ENCODE results near the gene NINL.

Gene NINL

GRCh38 chr20:25453035-25453810, 132.1 kb downstream of the NINL start:
- DNase-seq (ENCODE audit: low spot score in 2 of 2): peak; percentile 59 to 76
- peaks cover 5% of the 10 kb centered on the region for H3K4me1 ChIP-seq
- H3K4me3 ChIP-seq: no peak overlapping the region
- no peaks in the 10 kb centered on the region for H3K9me3 ChIP-seq
- in situ Hi-C loops (cut with MboI; ENCODE audit: low sequenced_read_pairs): no loop called here
- H3K36me3 ChIP-seq (replicated peaks): peaks cover 5% of the 10 kb centered on the region
- no peaks in the 10 kb centered on the region for H3K27me3 ChIP-seq (ENCODE audit: low read depth)

GRCh38 chr20:25452333-25452732, 133.0 kb downstream of the NINL start:
- no peak overlapping the region for H3K4me3 ChIP-seq
- no peaks in the 10 kb centered on the region for H3K9me3 ChIP-seq
- peaks cover 12% of the 10 kb centered on the region for H3K36me3 ChIP-seq (replicated peaks)
- no peak for DNase-seq (ENCODE audit: low spot score in 2 of 2)
- H3K27me3 ChIP-seq (ENCODE audit: low read depth): no peaks in the 10 kb centered on the region; the same call in 1 of the 2 replicates
- in situ Hi-C loops (cut with MboI; ENCODE audit: low sequenced_read_pairs): no loop called here
- peaks cover 5% of the 10 kb centered on the region for H3K4me1 ChIP-seq

DNA sequence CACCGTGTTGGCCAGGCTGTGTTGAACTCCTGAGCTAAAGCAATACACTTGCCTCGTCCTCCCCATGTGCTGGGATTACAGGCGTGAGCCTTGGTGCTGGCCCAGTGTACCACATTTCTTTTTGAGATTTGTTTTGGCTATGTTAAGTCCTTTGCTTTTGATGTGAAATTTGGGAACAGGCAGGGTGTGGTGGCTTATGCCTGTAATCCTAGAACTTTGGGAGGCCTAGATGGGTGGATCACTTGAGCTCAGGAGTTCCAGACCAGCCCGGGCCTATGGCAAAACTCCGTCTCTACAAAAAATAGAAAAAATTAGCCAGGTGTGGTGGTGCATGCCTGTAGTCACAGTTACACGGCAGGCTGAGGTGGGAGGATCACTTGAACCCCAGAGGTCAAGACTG, 137.7 kb downstream of the NINL start:
- H3K27me3 ChIP-seq (ENCODE audit: low read depth): no peaks in the 10 kb centered on the region; the same call in 1 of the 2 replicates
- peaks cover 33% of the 10 kb centered on the region for H3K36me3 ChIP-seq (replicated peaks)
- DNase-seq (ENCODE audit: low spot score in 2 of 2): no peak
- H3K9me3 ChIP-seq: no peaks in the 10 kb centered on the region
- no peak overlapping the region for H3K4me3 ChIP-seq
- in situ Hi-C loops (cut with MboI; ENCODE audit: low sequenced_read_pairs): no loop called here
- no peaks in the 10 kb centered on the region for H3K4me1 ChIP-seq

- Histone ChIP-seq H3K4me3 (no peak overlapping the region), H3K27me3 (ENCODE audit: low read depth) (no peaks in the 10 kb centered on the region; the same call in 1 of the 2 replicates), H3K9me3 (no peaks in the 10 kb centered on the region), H3K36me3 (replicated peaks) (peaks cover 52% of the 10 kb centered on the region), H3K4me1 (no peaks in the 10 kb centered on the region)
- in situ Hi-C loops (cut with MboI; ENCODE audit: low sequenced_read_pairs): no loop called here
- no peak for DNase-seq (ENCODE audit: low spot score in 2 of 2)
Measured at GRCh38 chr20:25444556-25444955, 140.8 kb downstream of the NINL start.

DNA sequence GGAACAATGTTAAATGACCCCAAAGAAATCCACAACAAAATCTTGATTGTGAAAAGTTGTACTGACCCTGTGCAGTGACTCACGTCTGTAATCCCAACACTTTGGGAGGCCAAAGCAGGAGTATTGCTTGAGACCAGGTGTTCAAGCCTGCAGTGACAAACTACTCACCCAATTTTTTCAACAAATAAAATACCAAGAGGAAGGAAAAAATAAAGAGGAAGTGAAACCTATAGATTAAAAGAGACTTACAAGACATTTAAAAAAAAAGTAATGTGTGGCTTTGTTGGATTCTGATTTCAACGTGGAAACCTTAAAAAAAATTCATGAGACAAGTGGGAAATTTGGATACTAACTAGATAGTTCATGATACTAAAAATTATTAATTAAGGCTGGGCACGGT, 146.0 kb downstream of the NINL start:
- DNase-seq (ENCODE audit: low spot score in 2 of 2): no peak

DNA sequence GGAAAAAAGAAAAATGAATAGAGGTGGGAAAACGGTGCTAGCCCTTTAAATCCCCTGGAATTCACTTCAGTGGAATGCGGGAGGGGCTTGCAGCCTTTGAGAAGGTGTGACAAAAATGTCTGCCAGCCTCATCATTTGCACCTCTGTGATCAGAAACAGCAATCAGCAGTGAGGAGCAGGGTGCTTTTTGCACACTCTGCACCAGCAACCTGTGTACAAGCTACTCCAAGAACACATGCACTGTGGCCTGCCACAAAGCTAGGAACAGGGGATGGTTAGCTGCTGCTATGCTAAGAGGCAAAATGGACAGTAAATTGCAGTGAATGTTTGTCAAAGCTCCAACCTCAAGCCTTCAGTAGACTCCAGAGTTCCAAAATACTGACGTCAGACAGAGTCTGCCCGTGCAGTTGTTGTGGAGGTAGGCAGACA, 148.2 kb downstream of the NINL start:
- peaks cover 18% of the 10 kb centered on the region for H3K4me1 ChIP-seq
- in situ Hi-C loops (cut with MboI; ENCODE audit: low sequenced_read_pairs): no loop called here
- no peaks in the 10 kb centered on the region for H3K9me3 ChIP-seq
- no peaks in the 10 kb centered on the region for H3K27me3 ChIP-seq (ENCODE audit: low read depth)
- H3K36me3 ChIP-seq (replicated peaks): peaks cover 44% of the 10 kb centered on the region
- no peak overlapping the region for H3K4me3 ChIP-seq
- DNase-seq (ENCODE audit: low spot score in 2 of 2): peak; percentile 48 to 54

More for the DNA sequence above, 146.0 kb downstream of the NINL start:
- no peaks in the 10 kb centered on the region for H3K27me3 ChIP-seq (ENCODE audit: low read depth)
- H3K4me3 ChIP-seq: no peak overlapping the region
- peaks cover 38% of the 10 kb centered on the region for H3K36me3 ChIP-seq (replicated peaks)
- no peaks in the 10 kb centered on the region for H3K9me3 ChIP-seq
- peaks cover 18% of the 10 kb centered on the region for H3K4me1 ChIP-seq
- in situ Hi-C loops (cut with MboI; ENCODE audit: low sequenced_read_pairs): no loop called here

DNA sequence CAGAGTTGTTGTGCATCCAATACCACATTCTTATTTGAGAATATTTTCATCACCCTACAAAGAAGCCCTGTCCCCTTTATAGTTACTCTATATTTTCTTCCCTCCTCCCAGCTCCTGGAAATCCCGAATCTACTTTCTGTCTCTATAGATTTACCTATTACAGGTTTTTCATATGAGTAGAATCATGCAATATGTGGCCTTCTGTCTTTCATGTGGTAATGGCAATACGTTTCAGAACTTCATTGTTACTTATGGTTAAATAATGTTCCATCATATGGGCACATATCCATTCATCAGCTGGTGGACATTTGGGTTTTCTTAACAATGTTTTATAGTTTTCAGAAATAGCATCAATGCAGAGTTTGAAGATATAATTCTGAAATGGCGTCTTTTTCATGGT, 160.8 kb downstream of the NINL start:
- Histone ChIP-seq H3K36me3 (replicated peaks) (peaks cover 54% of the 10 kb centered on the region), H3K4me3 (no peak overlapping the region), H3K9me3 (no peaks in the 10 kb centered on the region), H3K4me1 (no peaks in the 10 kb centered on the region), H3K27me3 (ENCODE audit: low read depth) (no peaks in the 10 kb centered on the region)
- in situ Hi-C loops (cut with MboI; ENCODE audit: low sequenced_read_pairs): loop anchor here (25.0 kb wide), 1 partner anchor 438 kb away; no protein-coding TSS in a partner anchor
- no peak for DNase-seq (ENCODE audit: low spot score in 2 of 2)

DNA sequence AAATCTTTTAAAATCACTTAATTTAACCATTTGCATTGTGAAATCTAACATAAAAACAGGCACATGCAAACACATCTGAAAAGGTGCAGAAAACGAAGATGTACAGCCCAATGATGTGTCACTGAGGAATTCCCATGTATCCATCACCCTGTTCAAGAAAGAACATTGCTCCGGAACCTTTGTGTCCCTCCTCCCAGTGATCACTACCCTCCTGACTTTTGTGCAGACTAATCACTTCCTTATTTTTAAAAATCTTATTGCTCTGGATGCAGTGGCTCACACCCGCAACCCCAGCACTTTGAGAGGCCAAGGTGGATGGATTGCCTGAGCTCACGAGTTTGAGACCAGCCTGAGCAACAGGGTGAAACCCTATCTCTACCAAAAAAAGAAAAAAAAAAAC, 163.3 kb downstream of the NINL start:
- Histone ChIP-seq H3K27me3 (ENCODE audit: low read depth) (no peaks in the 10 kb centered on the region), H3K36me3 (replicated peaks) (peaks cover 64% of the 10 kb centered on the region), H3K9me3 (no peaks in the 10 kb centered on the region), H3K4me1 (no peaks in the 10 kb centered on the region), H3K4me3 (no peak overlapping the region)
- no peak for DNase-seq (ENCODE audit: low spot score in 2 of 2)
- in situ Hi-C loops (cut with MboI; ENCODE audit: low sequenced_read_pairs): loop anchor here (25.0 kb wide), 1 partner anchor 440 kb away; no protein-coding TSS in a partner anchor

- in situ Hi-C loops (cut with MboI; ENCODE audit: low sequenced_read_pairs): loop anchor here (25.0 kb wide), 1 partner anchor 441 kb away; no protein-coding TSS in a partner anchor
- DNase-seq (ENCODE audit: low spot score in 2 of 2): no peak
- H3K4me1 ChIP-seq: 0 out of 2 replicates have a peak, but pooled peaks cover 2% of the 10 kb centered on the region
- H3K27me3 ChIP-seq (ENCODE audit: low read depth): no peaks in the 10 kb centered on the region
- no peaks in the 10 kb centered on the region for H3K9me3 ChIP-seq
- peaks cover 59% of the 10 kb centered on the region for H3K36me3 ChIP-seq (replicated peaks)
- H3K4me3 ChIP-seq: no peak overlapping the region
Measured at GRCh38 chr20:25421102-25421501, 164.2 kb downstream of the NINL start.

DNA sequence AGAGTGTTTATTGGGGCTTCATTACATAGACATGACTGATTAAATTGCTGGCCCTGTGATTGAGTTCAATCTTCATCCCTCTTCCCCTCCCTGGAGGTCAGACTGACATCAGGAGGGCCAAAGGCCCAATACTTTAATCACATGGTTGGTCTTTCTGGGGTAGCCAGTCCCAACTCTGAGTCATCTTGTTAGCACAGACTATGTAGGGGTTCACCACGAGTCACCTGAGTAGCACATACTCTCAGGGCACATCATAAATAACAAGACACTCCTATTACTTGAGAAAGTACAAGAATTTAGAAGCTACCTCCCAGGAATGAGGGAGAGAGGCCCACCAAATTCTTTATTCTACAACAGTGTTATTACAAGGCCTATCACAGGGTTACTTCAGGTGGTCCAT, 166.6 kb downstream of the NINL start:
- peaks cover 61% of the 10 kb centered on the region for H3K36me3 ChIP-seq (replicated peaks)

GRCh38 chr20:25408890-25409289, 176.4 kb downstream of the NINL start:
- H3K27me3 ChIP-seq (ENCODE audit: low read depth): no peaks in the 10 kb centered on the region
- no peak for DNase-seq (ENCODE audit: low spot score in 2 of 2)
- H3K4me3 ChIP-seq: peak overlapping the region; percentile 78
- H3K9me3 ChIP-seq: no peaks in the 10 kb centered on the region
- H3K36me3 ChIP-seq (replicated peaks): peaks cover 16% of the 10 kb centered on the region
- in situ Hi-C loops (cut with MboI; ENCODE audit: low sequenced_read_pairs): loop anchor here (5.0 to 25.0 kb wide), 2 partner anchors 412 to 453 kb away; no protein-coding TSS in a partner anchor
- H3K4me1 ChIP-seq: peaks cover 7% of the 10 kb centered on the region

More for the DNA sequence above, 166.6 kb downstream of the NINL start:
- no peak for DNase-seq (ENCODE audit: low spot score in 2 of 2)
- Histone ChIP-seq H3K4me3 (no peak overlapping the region), H3K27me3 (ENCODE audit: low read depth) (no peaks in the 10 kb centered on the region), H3K4me1 (0 out of 2 replicates have a peak, but pooled peaks cover 5% of the 10 kb centered on the region), H3K9me3 (no peaks in the 10 kb centered on the region)
- in situ Hi-C loops (cut with MboI; ENCODE audit: low sequenced_read_pairs): loop anchor here (25.0 kb wide), 1 partner anchor 444 kb away; no protein-coding TSS in a partner anchor

DNA sequence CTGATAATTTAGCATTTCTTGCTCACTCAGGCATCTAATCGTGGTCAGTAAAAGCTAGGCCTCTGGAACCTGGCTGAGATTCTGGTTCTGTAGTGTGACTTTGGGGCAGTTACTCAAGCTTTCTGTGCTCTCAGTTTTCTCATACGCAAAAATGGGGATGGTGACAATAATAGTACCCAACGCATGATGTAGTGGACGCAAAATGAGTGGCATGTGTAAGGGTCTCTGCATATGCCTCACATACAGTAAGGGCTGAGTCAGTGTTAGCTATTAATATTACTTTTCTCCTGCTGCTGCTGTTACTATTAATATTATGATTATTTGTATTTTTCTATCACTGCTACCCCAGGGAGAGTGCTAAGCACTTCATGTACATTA, 177.2 kb downstream of the NINL start:
- in situ Hi-C loops (cut with MboI; ENCODE audit: low sequenced_read_pairs): loop anchor here (5.0 to 25.0 kb wide), 2 partner anchors 411 to 454 kb away; no protein-coding TSS in a partner anchor
- DNase-seq (ENCODE audit: low spot score in 2 of 2): no peak
- Histone ChIP-seq H3K4me3 (peak overlapping the region; percentile 78), H3K36me3 (replicated peaks) (peaks cover 11% of the 10 kb centered on the region), H3K27me3 (ENCODE audit: low read depth) (no peaks in the 10 kb centered on the region), H3K9me3 (no peaks in the 10 kb centered on the region), H3K4me1 (peaks cover 7% of the 10 kb centered on the region)

- Histone ChIP-seq H3K9me3 (no peaks in the 10 kb centered on the region), H3K4me1 (peaks cover 7% of the 10 kb centered on the region), H3K36me3 (replicated peaks) (peaks cover 11% of the 10 kb centered on the region), H3K4me3 (peak within 1 kb of the TSS; percentile 78), H3K27me3 (ENCODE audit: low read depth) (no peaks in the 10 kb centered on the region)
- in situ Hi-C loops (cut with MboI; ENCODE audit: low sequenced_read_pairs): loop anchor here (5.0 to 25.0 kb wide), 2 partner anchors 410 to 455 kb away; no protein-coding TSS in a partner anchor
- peak; percentile 90 to 98 for DNase-seq (ENCODE audit: low spot score in 2 of 2)
Measured at GRCh38 chr20:25407311-25408169, 177.8 kb downstream of the NINL start, which contains the start of gene GINS1. TSS of gene GINS1 (plus strand) at chr20:25407673. CDS start at chr20:25407821, 148 bp downstream.

All from HAP-1 (cell line).